Measurements from ENCODE around the gene FOXK1.

The FOXK1 gene

GRCh38 chr7:4765776-4766490, 83.8 kb downstream of the FOXK1 start:
- no peak for DNase-seq (ENCODE audit: low read depth)

GRCh38 chr7:4766666-4767519, 84.8 kb downstream of the FOXK1 start:
- DNase-seq (ENCODE audit: low read depth), result no peak

GRCh38 chr7:4768597-4769569, 86.8 kb downstream of the FOXK1 start:
- DNase-seq (ENCODE audit: low read depth), result no peak

DNA sequence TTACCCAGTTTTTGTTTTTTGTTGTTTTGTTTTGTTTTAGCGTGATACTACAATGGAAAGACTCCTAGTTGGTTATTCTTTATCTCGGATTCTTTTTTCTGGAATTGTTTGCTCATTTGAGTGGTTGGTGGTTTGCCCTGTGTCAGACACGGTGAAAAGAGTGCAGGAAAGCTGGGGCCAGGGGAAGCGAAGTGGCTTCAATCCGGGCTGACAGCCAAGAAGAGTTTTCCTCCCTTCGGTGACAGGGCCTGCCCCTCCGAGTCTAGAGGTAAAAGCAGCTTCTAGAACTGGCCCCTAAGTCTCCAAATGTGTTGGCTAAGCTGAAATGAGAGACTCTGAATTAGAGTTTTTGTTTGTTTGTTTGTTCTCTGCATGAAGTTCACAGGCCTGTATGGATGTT, 87.7 kb downstream of the FOXK1 start:
- DNase-seq (ENCODE audit: low read depth), result no peak

DNA sequence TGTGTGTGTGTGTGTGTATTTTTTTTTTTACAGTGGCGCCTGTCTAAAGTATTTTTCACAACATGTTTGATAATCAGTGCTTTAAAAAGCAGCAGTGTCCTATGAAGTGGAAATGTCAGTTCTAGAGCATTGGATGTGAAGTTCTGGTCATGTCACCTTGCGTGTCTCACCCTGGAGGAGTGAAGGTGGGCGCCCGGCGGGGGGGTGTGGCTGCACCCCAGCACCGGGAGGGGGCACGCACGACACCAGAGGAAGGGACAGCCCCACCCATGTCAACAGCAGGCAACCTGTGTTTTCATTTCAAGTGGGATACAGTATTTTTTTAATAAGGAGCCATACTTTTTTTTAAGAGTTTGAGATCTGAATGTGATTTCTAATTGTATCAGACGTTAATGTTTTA, 88.8 kb downstream of the FOXK1 start:
- DNase-seq (ENCODE audit: low read depth), result no peak

- no peak for DNase-seq (ENCODE audit: low read depth)
Observed at GRCh38 chr7:4771737-4772136, 89.6 kb downstream of the FOXK1 start.

GRCh38 chr7:4772306-4772705, 90.2 kb downstream of the FOXK1 start:
- no peak for DNase-seq (ENCODE audit: low read depth)

DNA sequence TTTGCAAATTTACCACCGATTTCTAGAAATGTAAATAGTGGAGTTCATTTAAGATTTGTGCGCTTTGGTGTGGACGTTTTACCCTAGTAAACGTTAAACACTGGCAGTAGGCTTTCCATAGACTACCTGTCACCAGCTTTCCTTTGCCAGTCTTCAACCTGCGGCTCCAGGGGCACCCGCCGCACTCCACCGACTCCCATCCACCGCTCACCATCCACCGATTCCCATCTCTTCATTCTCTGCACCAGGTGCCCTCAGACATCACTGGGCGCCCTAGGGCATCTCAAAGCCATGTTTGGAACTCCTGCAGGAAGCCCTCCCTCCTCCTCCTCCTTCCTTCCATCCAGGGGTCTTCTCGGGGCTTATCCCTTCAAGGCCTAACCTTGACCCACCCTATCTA, 91.9 kb downstream of the FOXK1 start:
- DNase-seq (ENCODE audit: low read depth), result no peak

DNA sequence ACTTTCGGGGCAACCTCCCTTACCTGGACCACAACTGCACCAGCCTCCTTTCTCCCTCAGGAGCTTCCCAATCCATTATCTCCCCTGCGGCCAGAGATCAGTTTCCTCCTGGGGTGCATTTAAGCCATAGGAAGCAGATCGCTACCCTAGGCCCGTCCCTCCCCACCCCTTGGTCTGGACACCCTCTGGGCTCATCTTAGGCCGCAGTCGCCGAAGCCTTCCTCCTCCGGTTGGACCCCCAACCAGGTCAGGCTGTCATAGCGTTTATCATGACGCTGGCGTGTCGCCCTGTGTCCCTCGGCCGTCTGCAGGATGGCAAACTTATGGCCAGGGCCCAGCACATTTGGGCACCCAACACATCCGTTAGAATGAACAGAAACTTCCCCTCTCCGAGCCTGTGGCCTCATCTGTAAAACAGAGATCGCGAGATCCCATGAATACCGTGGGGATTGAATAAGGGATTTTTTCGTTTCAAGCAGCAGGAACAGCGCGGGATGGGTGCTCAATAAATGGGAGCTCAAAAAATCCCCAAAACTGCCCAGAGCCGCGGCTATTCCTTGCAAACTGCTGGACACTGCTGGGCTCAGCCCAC, 92.7 kb downstream of the FOXK1 start:
- no peak for DNase-seq (ENCODE audit: low read depth)

GRCh38 chr7:4775250-4775847, 93.3 kb downstream of the FOXK1 start, which contains the start of gene AP5Z1:
TSS of gene AP5Z1 (plus strand) at chr7:4775623. CDS start at chr7:4775716, 93 bp downstream.
- DNase-seq (ENCODE audit: low read depth), result peak; percentile 93

DNA sequence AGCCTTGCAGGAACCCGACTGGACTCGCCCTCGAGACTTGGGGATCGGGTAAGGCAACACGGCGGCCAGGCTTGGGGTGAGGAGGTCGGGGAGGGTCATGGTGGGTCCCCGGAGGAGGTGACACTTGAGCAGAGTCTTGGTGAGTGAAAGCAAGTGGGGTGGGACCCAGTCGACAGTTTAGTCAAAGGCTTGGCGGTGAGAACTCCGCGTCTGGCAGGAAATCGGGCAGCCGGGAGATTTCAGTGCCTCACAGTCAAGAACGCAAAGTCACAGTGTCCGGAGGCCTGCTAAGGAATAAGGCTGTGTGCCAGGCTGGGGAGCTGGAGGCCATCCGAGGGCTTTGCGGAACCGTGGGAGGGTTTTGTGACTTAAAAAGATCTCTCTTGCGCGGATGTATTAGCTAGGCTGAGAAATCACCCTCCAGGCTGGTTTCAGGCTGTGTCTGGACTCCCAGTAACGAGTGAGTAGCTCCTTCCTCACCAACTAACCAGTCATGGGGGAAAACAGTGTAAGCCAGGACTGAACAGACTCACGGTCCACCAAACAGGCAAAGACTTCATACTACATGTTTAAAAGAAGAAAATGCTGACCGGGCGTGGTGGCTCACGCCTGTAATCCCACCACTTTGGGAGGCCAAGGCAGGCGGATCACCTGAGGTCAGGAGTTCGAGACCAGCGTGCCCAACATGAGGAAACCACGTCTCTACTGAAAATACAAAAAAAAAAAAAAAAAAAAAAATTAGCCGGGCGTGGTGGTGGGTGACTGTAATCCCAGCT, 93.9 kb downstream of the FOXK1 start:
- peak; percentile 36 for DNase-seq (ENCODE audit: low read depth)

GRCh38 chr7:4779118-4779517, 97.0 kb downstream of the FOXK1 start:
- DNase-seq (ENCODE audit: low read depth), result no peak

DNA sequence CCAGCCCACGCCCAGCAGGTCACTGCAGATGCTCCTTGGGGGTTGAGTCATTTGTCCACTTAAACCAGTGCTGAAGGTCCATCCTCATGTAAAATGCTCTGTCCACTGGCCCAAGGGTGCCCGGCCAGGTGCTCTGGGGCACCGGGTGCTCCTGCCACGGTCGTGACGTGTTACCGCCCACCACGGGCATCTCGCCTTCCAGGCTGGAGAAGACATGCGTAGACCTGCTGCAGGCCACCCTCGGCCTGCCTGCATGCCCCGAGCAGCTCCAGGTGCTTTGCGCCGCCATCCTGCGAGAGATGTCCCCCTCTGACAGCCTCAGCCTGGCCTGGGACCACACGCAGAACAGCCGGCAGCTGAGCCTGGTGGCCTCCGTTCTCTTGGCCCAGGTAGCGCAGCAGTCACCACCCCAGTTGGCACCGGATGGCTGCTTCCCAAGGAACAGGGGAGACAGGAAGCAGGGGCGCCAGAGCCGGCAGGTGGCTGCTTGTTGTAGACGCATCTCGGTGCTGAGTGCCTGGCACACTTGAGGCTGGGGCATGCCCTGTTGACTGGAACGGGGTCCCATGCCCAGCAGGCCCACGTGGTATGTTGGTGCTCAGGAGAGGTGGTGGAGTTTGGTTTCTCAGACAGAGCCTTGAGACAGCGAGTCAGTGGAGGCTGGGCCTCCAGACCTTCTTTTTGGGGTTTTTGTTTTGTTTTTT, 99.4 kb downstream of the FOXK1 start:
- no peak for DNase-seq (ENCODE audit: low read depth)

DNA sequence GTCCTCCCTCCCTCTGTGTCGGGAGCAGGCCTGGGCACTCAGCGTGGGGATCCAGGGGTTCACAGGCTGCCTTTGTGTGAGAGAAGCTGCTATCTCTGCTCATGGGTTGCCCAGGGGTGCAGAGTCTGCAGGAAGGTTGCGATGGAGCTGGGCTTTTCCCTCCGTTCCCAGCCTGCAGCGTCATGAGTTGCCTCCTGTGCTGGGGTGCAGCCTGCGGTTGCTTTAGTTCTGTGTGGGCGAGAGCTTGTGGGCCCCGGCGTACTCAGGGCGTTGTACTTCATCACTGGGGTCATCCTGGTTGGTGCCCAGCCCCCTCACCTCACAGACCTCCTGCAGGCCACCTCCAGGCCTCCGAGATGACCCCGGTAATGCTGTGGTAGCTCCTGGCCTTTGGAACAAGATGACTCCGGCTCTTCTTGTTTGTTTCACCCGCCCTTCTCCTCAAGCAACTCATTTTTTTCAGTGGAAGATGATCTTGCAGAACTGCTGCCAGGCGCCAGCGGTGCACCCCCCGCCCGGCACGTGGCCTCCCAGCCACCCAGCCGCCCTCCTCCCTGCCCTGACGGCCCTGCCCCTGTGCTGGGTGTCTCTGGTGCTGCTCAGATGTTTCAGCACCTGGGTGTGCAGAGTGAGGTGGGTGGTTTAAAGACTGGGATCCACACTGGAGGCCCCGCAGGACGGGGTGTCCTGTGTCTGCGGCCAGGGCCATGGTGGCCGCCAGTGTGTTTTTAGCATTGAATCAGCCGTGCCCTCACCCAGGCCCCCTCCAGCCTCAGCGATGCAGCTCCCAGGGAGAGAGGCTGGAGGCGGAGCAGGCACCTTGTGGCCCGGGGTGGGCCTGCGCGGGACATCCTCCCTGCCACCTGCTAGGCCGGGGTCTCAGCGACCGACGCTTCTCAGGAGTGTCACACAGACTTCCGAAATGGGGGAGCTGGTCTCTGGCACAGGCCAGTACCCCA, 100.5 kb downstream of the FOXK1 start:
- DNase-seq (ENCODE audit: low read depth), result no peak

DNA sequence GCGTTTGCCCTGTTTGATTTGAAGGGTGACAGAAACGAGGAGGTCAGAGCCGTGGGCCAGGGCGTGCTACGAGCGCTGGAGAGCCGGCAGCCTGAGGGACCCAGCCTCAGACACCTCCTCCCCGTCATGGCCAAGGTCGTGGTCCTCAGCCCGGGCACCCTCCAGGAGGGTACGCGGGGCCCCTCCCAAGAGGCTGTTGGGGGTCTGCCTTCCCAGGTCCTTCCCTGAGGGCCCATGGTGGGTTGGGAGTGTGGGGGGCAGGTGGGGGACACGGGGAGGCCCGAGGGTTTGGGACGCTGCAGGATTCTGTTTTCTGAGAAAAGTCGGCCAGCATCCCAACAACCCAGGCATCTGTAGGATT, 101.2 kb downstream of the FOXK1 start:
- no peak for DNase-seq (ENCODE audit: low read depth)

GRCh38 chr7:4783762-4784351, 101.8 kb downstream of the FOXK1 start:
- no peak for DNase-seq (ENCODE audit: low read depth)

DNA sequence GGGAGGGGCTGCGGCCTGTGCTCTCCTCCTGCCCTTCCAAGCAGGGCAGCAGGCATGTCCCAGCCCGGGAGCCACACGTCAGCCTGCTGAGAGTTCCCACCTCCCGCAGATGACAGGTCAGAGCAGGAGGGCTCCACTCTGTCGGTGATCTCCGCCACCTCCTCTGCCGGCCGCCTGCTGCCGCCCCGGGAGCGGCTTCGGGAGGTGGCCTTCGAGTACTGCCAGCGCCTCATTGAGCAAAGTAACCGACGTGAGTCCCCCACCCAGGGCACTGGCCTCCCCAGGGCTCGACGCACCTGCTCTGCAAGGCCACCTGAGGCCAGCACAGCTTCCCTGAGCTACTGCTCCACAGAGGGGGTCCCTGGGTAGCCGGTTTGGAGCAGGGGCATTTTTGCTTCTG, 102.7 kb downstream of the FOXK1 start:
- no peak for DNase-seq (ENCODE audit: low read depth)

DNA sequence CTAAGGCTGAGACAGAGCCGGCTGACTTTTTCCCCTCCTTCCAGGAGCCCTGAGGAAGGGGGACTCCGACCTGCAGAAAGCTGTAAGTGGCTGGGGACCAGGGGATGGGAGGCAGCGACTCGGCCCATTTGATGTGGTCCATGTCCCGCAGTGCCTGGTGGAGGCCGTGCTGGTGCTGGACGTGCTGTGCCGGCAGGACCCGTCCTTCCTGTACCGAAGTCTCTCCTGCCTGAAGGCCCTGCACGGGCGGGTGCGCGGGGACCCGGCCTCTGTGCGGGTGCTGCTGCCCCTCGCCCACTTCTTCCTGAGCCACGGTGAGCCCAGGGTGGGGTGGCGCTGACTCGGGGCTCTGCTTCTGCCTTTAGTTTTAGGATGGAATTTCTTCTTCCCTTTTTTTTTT, 103.3 kb downstream of the FOXK1 start:
- no peak for DNase-seq (ENCODE audit: low read depth)
